GM20000 (cell line): Measurements from ENCODE around the gene ZNF586.
A peak's percentile ranks its signal among the peaks of the same experiment; 100 is the strongest.
"Not testable (repeated sequence)": the region's sequence is repeated elsewhere in the genome, so short reads cannot be mapped to it uniquely, and the experiment has no call there.

Experiments
- DNase-seq: peaks from one replicate; pipeline ENCODE4 v3.0.0; 2012; ENCODE audit warnings: low spot score
- TF ChIP-seq, protein P1 (sequence below): IDR thresholded peaks from 2 replicates; pipeline ENCODE4 v1.5.1; 2012; ENCODE audit warnings: mild to moderate bottlenecking, control low read depth; ENCODE audit errors: extremely low read depth, missing control alignments

Gene ZNF586

DNA sequence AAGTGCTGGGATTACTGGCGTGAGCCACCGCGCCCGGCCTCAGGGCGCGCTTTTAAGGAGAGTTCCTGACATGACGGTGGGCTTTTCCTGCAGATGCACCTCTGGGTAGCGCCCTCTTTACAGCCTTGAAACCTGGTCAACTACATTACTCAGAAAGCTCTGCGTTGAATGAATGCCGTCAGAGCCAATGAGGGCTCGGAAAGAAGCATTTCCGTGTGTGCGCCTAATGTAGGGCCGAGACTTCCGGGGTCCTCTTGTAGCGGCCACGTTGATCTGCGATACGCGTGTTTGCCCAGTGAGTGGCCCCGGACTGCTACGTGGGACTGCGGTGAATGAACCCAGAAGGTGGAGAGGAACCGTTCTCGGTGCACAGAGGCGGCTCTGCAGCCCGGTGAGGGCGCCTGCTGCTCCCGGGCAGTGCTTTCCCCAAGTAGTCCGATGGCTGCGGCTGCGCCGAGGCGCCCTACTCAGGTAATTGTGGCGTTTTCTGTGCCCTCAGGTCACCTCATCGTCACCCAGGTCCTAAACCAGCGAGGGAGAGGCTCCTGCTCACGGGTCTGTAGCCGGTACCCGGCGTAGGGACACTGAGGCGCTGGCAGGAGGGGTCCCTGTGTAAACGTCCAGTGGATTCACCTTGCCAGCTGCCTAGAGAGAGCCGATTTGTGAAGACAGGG, 50.1 kb downstream of the ZNF586 start:
- DNase-seq: peak; percentile 93
- TF ChIP-seq, protein P1, sequence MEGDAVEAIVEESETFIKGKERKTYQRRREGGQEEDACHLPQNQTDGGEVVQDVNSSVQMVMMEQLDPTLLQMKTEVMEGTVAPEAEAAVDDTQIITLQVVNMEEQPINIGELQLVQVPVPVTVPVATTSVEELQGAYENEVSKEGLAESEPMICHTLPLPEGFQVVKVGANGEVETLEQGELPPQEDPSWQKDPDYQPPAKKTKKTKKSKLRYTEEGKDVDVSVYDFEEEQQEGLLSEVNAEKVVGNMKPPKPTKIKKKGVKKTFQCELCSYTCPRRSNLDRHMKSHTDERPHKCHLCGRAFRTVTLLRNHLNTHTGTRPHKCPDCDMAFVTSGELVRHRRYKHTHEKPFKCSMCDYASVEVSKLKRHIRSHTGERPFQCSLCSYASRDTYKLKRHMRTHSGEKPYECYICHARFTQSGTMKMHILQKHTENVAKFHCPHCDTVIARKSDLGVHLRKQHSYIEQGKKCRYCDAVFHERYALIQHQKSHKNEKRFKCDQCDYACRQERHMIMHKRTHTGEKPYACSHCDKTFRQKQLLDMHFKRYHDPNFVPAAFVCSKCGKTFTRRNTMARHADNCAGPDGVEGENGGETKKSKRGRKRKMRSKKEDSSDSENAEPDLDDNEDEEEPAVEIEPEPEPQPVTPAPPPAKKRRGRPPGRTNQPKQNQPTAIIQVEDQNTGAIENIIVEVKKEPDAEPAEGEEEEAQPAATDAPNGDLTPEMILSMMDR: no peak

GRCh38 chr19:57820599-57820998, 51.1 kb downstream of the ZNF586 start:
- TF ChIP-seq, protein P1: no peak
- no peak for DNase-seq

- DNase-seq: not testable (repeated sequence)
These were observed 51.6 kb downstream of the ZNF586 start for GRCh38 chr19:57821095-57821494.

GRCh38 chr19:57821501-57821900, 52.0 kb downstream of the ZNF586 start:
- DNase-seq: not testable (repeated sequence)

DNA sequence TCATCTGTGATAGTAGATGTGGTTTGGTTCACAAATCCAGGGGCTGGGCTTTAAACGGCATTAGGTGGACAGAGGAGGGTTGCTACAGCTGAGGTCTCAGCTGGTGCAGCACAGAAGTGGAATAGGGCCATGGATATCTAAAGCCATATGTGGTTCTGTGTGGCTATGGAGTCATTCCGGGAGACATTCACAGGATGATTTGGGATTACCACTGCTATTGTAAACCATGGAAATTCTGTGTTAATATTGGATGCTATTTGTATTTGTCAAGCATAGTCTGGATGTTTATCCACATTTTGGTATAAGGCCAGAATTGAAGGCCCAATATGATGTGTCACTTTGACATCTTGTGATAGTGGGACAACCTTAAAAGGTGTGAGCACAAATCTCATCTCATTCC, 53.7 kb downstream of the ZNF586 start:
- DNase-seq: not testable (repeated sequence)

DNA sequence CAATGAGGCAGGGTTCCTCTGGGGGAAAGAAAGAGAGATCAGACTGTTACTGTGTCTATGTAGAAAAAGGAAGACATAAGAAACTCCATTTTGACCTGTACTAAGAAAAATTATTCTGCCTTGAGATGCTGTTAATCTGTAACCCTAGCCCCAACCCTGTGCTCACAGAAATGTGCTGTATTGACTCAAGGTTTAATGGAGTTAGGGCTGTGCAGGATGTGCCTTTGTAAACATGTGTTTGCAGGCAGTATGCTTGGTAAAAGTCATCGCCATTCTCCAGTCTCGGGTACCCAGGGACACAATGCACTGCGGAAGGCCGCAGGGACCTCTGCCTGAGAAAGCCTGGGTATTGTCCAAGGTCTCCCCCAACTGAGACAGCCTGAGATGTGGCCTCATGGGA, 54.1 kb downstream of the ZNF586 start:
- not testable (repeated sequence) for DNase-seq

DNA sequence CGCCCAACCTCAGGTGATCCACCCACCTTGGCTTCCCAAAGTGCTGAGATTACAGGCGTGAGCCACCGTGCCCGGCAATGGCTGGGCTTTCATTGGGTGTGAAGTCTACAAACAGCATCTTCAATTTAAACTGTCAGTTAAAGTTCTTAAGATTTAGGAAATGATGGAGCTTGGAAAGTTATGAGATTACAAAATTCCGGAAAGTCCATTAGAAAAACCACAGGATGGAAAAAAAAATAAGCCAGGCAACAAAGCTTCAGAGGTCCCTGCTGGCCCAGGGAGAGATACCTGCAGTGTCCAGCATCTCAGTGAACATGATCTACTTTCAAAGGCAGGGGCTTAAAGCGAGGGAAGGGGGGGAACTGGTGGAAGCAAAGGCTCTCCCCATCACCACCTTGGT, 56.0 kb downstream of the ZNF586 start:
- DNase-seq: no peak

GRCh38 chr19:57829316-57829715, 59.8 kb downstream of the ZNF586 start:
- DNase-seq: no peak
- TF ChIP-seq, protein P1: no peak

More for the DNA sequence above, 56.0 kb downstream of the ZNF586 start:
- TF ChIP-seq, protein P1: no peak

- TF ChIP-seq, protein P1: no peak
- no peak for DNase-seq
These were observed 60.7 kb downstream of the ZNF586 start, which contains the start of gene ZNF587B for GRCh38 chr19:57830071-57830602. Gene ZNF587B, plus strand, starts transcription at chr19:57830299. Its CDS starts 230 bp downstream, at chr19:57830529.
